Hematopoietic multipotent progenitor cell (in vitro differentiated cells): Measurements from ENCODE around the gene SAE1. TPM values are rescaled to one million over a fixed set of nuclear protein-coding genes. Genes with fewer than 3 reads are reported as not detected.
A peak's percentile ranks its signal among the peaks of the same experiment; 100 is the strongest.

ENCODE experiments used
- DNase-seq, 3 donors: peaks; one replicate each; pipeline ENCODE4 v3.0.0-alpha.2; 2011 to 2015; ENCODE audit warnings: low read depth in 2 of 3, low spot score in 2 of 3
- total RNA-seq: library from RNA; depleted of rRNA; stranded (reverse); fragments of >200 nt; gene quantifications from one replicate; pipeline ENCODE4 v1.2.3, GENCODE V29; 2012

SAE1 gene
- total RNA-seq, 1 donor, result 35.0 TPM

DNA sequence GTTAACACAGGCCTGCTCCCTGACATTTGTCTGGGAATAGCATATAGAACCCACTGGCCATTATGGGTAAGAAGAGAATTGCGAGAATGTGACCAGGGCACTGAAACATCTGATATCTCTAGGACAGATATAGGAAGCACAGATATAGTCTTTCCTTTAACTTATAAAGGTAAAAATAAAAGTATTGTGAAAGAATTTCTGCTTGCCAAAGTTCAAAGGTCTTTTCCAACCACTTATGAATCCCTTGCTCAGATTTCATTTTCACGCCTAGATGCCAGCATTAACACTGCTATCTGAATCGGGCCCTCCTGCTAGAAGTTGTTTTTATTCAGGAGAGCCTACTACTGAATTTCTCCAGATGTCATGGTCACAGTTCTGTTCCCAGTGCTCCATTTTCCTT lies 72.6 kb downstream of the SAE1 start:
- no peak for DNase-seq

DNA sequence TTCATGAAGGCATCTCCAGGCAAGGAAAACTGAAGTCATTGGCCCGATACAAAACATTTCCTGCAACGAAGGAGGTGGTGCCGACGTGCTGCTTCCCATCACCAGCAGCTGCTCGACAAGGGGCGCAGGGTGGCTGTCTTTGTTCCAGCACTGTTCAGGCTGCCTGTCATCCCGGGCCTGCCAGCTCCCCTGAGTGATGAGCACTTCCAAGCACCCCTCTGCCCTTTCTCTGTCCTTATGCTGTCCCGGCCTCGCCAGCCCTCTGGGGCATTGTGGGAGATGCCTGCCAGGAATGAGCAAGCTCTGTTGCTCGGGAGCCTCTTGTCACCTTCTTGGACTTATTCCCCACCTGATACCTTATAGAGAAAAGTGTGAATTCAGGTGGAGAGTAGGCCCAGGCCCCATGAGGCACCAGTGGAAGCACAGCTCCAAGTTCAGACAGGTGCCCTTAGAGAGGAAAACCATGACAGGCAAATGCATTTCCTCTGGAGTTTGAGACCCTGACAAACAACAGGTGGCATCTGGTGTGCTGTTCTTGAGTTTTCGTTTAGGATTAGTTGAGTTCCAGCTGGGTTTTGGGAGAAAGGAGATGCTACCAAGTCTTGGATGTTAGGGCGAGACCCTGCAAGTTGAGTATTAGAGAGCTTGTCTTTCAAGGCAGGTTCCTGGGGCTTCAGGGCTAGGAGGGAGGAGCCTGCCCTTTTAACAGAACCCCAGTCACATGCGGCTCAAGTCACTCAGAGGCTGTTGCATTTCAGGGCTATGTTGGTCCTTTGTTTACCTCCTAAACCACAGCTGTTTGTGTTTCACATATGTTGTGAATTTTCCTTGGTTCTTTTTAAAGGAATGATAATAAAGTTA lies 78.9 kb downstream of the SAE1 start:
- no peak for DNase-seq

DNA sequence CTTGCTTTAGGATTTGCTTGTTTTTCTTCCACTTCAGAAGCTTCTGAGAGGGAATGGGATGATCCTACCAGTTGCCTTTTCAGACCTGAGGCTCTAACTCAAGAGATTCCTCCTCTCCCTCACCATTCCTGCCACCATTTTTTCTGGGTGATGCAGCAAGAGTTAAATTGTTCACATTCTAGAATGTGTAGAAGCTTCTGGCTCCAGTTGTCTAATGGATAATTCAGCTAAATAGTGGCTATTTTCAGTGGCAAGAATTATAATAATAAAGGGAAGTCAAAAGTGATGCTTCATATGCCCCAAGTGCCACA lies 79.5 kb downstream of the SAE1 start:
- no peak for DNase-seq

DNA sequence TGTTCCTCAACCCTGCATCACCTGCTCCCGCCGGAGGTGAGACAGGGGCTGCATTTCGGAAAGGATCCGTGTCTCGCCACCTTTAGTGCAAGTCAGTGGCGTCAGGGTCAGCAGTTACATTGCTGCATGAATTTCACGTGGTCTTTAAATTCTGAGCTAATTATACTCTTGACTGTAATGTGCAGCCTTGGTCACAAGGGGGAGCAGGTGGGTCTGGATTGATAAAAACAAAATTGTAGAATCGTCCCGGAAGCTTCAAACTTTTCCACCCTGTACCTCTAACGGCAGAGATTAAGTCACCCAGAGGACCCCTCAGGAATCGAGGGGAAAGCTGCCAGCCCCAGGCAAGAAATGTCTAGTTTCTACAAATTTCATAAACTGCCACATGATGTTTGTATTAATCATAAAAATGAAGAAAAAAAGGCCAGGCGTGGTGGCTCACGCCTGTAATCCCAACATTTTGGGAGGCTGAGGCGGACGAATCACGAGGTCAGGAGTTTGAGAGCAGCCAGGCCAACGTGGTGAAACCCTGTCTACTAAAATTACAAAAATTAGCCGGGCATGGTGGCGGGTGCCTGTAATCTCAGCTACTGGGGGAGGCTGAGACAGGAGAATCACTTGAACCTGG lies 80.2 kb downstream of the SAE1 start:
- peak in 2 of 3 donors; percentile 80 to 90 for DNase-seq

DNA sequence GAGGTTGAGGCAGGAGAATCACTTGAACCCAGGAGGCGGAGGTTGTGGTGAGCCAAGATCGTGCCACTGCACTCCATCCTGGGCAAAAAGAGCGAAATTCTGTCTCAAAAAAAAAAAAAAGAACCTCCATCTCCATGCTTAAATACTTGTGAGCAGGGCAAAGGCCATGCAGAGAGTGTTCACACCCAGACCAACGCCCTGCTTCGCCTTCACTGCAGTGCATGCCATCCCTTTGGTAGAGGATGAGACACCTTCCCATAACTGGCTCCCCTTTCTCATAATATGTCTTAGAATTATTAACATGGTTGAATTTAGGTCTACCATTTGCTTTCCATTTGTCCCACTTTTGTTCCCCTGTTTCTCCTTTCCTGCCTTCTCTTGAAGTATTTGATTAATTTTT lies 84.9 kb downstream of the SAE1 start:
- DNase-seq, result no peak

DNA sequence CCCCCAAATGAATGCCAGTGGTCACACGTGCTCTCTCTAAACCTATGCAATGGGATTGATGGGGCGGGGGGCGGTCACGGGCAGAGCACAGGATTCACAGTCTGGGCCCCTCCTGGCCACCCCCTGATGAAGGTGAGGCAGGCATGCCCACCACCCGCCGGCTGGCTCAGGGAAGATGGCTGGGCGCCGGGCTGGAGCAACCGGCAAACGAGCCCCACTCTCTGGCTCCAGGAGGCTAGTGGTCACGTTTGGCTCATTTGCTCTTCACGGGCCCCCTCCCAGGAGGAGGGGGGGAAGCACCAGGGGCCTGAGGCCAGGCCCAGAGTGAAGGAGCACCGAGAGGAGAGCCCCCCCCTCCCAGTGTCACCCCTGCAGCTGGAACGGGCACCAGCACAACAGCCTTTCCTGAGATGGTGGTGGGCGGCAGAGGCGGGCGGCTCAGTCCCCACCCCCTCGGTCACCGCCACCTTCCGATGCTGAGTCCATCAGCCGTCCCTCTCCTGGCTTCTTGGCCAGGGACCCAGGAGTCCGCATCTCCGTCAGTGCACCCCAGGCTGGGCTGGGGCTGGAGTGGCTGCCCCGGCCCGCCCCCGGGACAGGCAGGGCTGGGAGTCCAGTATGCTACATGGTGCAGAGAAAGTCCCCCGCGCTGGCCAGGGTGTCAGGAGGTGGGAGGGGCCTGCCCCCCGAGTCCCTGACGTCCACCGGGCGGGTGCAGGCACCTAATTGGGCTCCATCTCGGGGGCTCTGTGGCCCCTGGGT lies 90.6 kb downstream of the SAE1 start:
- no peak for DNase-seq

DNA sequence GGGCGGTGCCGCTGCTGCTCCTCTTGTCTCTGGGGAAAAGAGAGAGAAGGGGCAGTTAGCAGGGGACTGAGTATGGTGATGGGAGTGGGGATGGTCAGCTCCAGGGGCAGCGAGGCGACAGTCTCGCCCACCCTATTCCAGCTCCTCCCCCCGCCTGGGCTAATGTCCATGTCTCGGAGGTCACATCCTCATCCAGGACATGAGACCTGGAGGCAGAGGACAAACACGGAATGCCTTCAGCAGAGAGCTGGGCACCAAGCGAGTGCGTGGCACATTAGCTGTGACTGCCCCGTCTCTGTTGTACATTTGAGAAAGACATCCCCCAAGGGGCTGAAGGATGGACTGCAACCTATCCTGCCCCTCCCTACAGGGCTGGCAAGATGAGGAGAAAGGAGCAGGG lies 91.3 kb downstream of the SAE1 start:
- DNase-seq, result no peak

DNA sequence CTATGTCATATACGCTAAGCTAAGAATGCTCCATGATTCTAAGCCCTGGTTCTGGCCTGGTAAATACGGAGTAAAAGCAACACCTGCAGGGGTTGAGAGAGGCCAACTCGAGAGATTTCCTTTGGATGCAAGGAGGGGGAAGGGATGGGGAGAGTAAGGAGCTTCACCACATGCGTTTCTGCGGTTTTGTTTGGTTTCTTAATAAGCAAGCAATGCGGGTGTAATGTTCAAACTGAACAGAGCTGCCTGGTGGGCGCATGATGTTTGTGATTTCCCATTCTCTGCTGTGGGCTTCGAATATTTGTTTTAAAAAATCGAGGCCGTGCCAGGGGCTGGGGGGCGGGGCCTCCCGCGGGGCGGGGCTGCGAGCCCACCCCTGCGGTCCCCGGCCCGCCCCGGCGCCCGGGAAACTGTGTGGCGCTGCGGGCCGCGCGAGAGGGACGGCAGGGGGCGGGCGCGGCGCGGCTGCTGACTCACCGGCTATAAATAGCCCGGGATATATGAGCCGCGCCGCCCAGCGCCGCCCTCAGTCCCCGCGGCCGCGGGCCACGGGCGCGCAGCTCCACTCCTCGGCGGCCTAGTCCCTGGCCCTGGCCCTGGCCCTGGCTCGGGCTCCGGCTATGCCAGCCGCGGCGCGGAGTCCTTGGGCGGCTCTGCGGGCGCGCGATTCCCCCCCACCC lies 95.3 kb downstream of the SAE1 start:
- peak in 2 of 3 donors; percentile 90 to 91 for DNase-seq

DNA sequence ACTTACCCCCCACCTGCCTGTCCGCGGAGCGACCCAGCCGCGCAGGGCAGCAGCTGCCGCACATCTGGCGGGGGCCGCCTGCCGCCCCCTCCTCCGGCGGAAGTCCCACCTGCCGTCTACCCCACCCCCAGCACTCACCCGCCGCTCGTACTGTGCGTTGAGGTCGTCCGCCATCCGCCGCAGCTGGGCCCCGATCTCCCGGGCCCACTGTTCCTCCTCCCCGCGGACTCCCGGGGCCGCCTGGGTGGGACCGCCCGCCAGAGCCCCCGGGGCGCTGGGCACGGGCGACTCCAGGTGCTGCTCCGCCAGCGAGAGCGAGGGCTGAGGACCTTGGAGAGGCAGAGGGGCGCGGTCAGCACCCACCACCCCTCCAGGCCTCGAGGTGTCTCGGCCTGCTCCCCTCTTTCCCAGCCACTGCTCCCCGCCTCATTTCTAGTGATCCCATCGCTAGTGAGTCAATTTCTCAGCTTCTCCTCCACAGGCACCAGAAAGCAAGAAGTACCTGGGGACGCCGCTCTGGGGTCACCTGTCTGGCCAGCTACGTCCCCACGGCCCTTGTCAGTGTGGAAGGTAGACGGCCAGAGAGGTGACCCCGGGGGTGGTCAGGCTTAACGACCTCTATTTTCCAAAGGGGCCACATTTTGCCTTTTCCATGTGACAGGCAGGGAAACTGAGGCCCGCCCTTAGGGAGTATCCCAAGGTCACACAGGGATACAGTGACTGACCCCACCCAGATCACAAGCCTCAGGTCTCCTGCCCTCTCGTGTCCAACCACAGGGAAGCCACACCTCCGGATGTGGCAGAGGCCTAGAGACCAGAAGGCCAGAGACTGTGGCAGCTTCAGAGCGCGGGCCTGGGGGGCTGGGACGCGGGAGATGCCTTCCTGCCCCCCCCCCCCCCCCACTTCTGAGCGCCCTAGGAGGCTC lies 96.1 kb downstream of the SAE1 start:
- peak in 1 of 3 donors; percentile 55 for DNase-seq

DNA sequence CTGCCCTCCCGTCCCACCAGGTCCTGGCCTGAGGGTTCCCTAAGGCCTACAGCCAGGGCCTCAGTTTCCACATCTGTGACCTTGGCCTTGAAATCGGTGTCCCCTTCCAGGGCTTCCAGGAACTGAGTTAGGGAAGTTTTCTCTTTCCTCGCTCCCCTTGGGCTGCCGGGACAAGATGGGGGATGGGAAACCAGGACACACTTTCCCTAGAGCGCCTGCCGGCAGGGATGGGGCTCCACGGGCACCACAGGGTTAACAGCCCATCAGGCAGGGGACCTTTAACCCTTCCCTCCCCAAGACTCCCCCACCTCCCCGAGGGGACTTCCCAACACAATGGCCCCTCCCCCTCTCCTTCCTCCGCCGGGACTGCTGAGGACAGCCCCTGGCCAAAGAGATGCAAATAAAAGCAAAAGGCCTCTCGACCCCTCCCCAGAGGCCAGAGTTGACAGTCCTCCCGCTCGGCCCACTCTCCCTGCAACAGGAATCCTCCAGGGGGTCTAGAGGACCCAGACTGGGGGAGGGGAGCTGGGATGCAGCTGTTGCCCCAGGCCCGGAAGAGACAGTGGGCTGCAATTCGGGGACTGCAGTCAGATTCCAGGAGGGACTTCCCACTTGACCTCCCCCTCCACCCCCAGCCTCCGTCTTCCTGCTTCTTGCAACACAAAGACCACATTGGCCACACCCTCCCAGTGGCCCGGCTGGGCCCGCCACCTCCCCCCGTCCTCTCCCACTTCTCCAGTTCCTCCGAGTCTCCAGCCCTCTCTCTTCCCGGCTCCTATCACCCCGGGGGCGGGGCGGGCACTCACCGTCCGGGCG lies 96.9 kb downstream of the SAE1 start:
- DNase-seq, result peak in 1 of 3 donors; percentile 50

DNA sequence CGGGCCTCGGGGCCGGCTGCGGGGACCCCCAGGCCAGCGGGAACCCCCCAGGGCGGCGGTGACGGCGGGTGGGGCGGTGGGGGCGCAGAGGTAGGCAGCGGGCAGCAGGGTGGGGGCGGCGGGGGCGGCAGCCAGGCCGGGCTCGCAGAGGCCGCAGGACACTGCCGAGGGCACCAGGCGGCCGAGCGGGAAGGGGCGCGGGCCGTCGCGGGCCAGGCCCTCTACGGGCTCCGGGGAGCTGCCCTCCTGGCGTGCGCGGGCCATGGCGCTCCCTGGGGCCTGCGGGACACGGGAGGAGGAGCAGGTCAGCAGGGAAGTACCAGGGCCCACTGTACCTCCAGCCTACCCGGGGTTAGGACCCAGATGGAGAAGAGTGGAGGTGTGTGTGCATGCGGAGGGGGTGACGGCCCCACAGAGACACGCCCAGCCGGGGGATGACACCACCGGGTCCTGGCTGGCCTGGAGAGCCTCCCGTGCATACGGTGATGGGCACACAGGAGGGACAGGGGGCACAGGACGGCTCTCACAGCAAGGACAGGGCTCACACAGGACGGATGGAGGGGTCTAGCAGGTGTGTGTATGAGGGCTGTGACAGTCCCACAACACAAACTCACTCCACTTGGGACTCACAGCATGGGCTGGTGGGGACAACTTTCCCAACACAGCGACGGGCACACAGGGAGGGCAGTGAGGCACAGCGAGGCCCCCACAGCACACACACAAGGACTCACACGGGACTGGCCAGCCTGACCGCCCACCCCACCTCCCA lies 97.7 kb downstream of the SAE1 start:
- peak in 1 of 3 donors; percentile 37 for DNase-seq

DNA sequence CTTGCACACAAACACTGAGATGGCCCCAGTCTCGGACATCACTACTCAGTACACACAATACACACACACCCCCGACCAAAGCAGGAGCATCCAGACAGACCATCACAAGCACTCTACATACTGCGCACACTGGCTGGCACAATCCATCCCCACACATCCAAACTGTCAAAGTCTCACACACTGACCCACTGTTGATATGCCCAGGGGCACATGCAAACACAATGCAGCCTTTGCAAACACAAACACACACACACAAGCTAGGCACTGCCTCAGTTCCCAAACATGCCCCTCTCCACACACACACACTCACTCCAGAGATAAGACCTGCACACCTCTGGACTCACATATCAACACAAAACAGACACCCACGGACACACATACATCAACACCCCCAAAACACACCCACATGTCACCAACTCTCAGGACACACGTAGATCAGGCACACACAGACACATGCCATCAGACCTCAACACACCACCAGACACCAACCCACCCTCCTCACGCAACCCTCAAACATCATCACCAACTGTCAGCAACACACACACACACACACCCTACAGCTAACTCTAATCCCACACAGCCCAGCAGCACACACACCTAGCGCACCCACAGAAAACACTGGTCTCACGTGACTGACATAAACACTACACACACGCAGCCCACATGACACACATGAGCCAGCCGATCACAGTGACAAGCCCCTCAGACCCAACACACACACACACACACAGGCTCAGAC lies 98.5 kb downstream of the SAE1 start:
- DNase-seq, result peak in 1 of 3 donors; percentile 17

DNA sequence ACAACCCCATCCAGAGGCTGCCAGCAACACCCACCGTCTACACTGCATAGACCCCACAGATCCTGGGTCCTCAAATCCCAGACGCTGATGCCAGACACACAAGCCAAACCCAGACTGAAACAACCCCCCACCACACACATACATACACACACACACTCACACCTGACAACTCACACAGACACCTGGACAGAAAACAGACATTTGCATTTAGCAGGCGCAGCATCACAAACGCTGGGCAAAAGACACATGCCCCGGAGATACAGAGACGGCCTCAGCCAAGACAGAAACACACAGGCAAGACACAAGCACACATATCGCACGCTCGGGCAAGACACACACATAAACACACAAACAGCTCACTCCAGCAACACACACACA lies 99.0 kb downstream of the SAE1 start:
- DNase-seq, result peak in 1 of 3 donors; percentile 22

DNA sequence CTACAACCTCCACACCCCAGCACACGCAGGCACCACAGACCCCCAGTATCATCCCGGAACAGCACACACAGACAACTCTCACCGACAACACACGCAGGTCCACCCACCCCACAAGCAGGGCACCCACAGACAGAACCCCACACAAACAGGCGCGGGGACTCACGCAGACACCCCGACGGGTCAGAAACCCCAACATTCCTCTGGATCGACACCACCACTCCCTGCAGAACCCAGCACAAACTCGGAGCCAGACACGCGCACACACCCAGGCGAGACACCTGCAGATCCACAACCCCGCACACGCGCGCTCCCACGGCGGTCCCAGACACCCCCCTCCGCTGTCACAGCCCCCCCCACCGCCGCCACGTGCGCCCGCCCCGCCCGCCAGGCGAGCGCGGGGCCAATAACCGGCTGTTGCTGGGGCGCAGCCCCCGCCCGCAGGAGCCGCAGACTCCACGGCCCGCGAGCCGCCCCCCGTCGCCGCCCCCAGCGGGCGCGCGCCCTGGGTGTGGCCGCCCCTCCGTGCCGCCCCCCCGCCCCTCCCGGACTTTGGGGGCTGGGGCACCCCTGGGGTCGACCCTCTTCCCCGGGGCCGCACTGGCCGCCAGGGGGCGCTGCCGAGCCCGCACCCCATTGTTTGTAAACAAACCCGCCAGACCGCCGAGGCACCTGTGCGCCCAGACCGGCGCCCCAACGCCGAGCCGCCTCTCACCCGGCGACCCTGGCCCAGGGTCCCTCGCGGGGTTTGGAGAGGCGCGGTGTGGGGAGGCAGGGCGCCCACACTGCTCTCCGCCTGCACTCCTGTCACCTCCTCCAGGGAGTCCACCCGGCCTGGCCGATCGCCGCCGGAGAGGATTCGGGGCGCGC lies 99.7 kb downstream of the SAE1 start:
- DNase-seq, result peak in 2 of 3 donors; percentile 79 to 81

DNA sequence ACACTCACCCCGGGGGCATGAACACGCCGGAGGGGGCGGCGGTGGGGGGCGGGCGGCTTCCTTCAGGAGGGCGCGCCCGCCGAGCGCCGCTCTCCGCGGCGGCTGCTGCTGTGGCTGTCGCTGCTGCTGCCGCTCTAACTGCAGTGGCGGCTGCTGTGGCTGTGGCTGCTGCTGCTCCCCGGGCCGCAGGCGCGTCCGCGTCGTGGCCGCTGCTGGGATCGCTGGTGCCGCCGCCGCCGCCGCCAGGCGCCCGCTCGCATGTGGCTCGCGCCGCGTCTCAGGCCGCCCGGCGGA lies 100.2 kb downstream of the SAE1 start, which contains the start of gene BBC3:
Gene BBC3, minus strand, starts transcription at position 279 of the 294 bp plus-strand sequence. CDS start 2,768 bp downstream, outside the sequence.
- no peak for DNase-seq

DNA sequence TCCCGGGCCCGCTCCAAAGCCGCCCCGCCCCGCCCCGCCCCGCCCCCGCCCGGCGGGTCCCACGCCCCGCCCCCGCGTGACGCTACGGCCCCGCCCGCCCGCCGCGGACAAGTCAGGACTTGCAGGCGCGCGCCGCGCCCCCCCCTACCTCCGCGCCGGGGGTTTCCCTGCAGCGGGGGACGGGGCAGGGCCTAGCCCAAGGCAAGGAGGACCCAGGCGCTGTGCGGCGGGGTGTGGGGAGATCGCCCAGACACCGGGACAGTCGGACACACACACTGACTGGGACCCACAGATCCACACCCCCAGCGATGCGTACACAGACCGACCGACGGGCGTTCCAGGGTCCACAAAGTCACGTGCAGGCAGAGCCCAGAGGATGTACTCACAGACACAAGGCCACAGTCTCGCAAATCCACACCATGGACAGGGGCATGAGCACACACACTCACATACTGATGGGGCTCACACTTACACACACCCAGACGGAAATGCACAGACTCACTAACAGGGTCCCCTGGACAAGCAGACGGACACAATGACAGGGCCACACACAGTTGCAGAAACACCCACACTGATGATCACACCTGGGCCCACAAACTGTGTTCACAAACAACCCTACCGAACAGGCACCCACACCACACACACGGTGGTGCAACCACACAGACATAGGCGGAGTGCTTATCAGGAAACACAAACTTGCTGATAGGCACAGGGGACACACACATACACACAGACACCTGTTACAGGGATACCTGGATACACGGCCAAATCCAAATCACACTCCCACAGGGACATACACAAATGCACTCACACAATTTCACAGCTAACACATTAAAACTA lies 100.8 kb downstream of the SAE1 start:
- peak in 2 of 3 donors; percentile 87 to 88 for DNase-seq
